ENCODE data around the gene GNAZ. TPM values are rescaled to one million over a fixed set of nuclear protein-coding genes. Genes with fewer than 3 reads are reported as not detected.

Gene GNAZ
- total and polyA plus RNA-seq, 11 donors, result 1.1 to 13.9 (median 2.5) TPM

DNA sequence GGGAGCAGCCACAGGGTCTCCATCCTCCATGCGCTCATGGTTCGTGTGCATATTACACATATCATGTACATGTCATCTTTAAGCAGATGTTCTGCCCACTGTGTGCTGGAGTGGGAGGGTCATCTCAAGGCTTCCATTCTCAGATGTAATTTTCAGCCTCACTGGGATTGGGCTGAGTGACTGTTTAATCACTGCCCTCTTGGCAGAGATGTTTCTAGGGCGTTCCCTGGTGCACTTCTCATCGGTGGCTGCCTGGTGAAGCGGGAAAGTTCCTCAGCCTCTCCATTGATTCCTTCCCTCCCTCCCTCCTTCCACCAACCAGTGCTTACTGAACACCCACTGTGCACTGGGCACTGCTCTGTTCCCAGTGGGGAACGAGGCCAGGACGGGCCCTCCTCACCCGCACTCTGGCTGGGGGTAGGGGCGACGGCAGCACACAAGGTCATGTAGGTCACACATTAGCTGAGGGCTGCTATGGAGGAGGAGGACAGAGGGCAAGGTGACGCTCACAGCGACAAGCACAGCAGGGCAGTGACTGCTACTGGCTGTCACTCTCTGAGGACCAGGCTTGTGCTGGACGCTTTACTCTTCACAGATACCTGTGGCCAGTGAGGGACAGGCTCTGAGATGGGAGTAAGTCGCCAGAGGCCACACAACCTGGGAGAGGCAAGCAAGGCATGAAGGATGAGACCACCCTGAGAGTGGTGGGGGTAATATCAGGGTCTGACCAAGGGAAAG, 22.9 kb downstream of the GNAZ start:
- H3K4me1 ChIP-seq, result peaks cover 0 to 7% (median 3%) of the 10 kb centered on the region in 12 donors
- whole genome bisulfite sequencing, 4 donors, result 86 to 89% (median 87%) methylated on average over 11 to 14 of the region's 14 CpGs
- H3K36me3 ChIP-seq, result no peaks in the 10 kb centered on the region
- no peaks in the 10 kb centered on the region for H3K9me3 ChIP-seq
- intact Hi-C loops (cut with DNase I), result no loop called here
- no peak overlapping the region for H3K4me3 ChIP-seq
- DNase-seq (no peak), ATAC-seq (no peak)
- TF ChIP-seq, protein P1, sequence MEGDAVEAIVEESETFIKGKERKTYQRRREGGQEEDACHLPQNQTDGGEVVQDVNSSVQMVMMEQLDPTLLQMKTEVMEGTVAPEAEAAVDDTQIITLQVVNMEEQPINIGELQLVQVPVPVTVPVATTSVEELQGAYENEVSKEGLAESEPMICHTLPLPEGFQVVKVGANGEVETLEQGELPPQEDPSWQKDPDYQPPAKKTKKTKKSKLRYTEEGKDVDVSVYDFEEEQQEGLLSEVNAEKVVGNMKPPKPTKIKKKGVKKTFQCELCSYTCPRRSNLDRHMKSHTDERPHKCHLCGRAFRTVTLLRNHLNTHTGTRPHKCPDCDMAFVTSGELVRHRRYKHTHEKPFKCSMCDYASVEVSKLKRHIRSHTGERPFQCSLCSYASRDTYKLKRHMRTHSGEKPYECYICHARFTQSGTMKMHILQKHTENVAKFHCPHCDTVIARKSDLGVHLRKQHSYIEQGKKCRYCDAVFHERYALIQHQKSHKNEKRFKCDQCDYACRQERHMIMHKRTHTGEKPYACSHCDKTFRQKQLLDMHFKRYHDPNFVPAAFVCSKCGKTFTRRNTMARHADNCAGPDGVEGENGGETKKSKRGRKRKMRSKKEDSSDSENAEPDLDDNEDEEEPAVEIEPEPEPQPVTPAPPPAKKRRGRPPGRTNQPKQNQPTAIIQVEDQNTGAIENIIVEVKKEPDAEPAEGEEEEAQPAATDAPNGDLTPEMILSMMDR (IDR thresholded peaks at IDR 0.05), result no peak
- no peak for TF ChIP-seq POLR2A (IDR thresholded peaks at IDR 0.05)
- H3K27me3 ChIP-seq, result no peaks in the 10 kb centered on the region
- no peak overlapping the region for H3K27ac ChIP-seq

DNA sequence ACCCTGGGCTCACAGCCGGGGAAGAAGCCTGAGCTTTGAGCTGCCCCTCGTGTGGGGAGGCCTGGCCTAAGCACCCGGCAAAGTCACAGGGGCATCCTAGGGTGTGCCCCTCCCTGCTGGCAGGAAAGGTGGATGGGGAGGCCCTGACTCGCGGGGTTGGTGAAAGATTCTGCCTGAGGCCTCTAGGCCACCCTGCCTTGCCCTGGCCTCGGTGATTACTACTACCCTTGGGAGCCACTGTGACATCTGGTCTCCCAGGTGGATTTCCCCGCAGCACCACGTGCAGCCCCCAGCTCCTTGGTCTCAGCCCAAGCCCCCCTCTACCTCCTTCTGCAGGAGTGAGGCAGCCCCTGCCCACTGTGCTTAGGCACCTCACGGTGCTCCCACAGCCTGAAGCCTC, 23.9 kb downstream of the GNAZ start:
- H3K27me3 ChIP-seq, result no peaks in the 10 kb centered on the region
- no peak for DNase-seq
- H3K27ac ChIP-seq, result no peak overlapping the region
- no peak for TF ChIP-seq POLR2A (IDR thresholded peaks at IDR 0.05)
- TF ChIP-seq, protein P1 (IDR thresholded peaks at IDR 0.05), result no peak
- no peaks in the 10 kb centered on the region for H3K36me3 ChIP-seq
- no peak overlapping the region for H3K4me3 ChIP-seq
- intact Hi-C loops (cut with DNase I), result no loop called here
- no peak for ATAC-seq
- peaks cover 0 to 17% (median 13%) of the 10 kb centered on the region in 12 donors for H3K4me1 ChIP-seq
- H3K9me3 ChIP-seq, result no peaks in the 10 kb centered on the region
- 89 to 93% (median 92%) methylated on average over 8 to 9 of the region's 9 CpGs for WGBS, 4 donors

DNA sequence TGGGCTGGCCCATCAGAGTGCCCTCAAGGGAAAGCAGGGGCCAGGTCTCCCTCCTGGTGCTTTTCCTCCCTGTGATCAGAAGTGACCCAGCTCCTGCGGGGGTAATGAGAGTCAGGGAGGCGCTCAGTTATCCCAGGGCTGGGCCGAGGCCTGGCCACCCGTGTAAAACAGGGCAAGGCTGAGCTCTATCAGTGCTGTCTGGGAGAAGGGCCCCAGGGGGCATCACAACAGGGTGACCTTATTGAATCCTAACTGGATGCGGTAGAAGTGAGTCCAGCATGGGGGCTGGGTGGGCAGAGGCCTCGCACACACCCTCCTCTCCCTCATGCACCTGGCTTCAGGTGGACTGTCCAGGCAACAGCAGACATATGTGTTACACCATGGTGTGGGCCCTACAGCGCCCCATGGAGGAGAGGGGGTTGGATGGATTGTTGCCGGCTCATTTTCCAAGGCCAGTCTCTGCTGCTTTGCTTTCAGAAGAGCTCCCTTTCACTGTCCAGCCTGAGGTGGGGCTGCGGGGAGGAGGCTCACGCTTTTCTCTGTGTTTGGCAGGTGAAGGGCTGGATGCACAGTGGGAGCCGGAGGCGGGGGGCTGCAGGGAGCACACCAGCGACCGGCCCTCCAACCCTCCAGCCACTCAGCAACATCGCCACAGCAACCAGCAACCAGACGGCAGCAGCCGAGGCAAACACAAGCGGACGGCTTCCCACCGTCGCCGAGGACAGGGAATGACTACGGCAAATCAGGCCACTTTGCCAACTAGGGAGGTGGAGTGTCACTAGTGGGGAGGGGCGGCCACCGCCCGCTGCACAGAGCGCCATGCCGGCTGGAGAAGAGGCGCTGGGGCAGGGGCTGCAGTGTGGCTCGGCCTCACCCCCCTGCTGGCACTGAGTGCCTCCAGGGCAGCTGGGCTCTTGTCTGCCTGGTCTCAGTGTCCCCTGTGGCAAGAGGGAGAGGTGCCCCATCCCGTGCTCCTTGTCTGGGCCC, 24.7 kb downstream of the GNAZ start:
- H3K36me3 ChIP-seq, result no peaks in the 10 kb centered on the region
- H3K4me3 ChIP-seq, result no peak overlapping the region
- WGBS, 4 donors, result 85 to 93% (median 92%) methylated on average over 15 to 31 of the region's 31 CpGs
- no peaks in the 10 kb centered on the region for H3K27me3 ChIP-seq
- TF ChIP-seq POLR2A (IDR thresholded peaks at IDR 0.05), result no peak
- TF ChIP-seq, protein P1 (IDR thresholded peaks at IDR 0.05), result no peak
- ATAC-seq, result no peak
- H3K27ac ChIP-seq, result no peak overlapping the region
- peaks cover 0 to 24% (median 18%) of the 10 kb centered on the region in 12 donors for H3K4me1 ChIP-seq
- intact Hi-C loops (cut with DNase I), result no loop called here
- no peaks in the 10 kb centered on the region for H3K9me3 ChIP-seq
- no peak for DNase-seq
